K562 (cell line): Measurements from ENCODE around the gene NLK. TPM values are rescaled to one million over a fixed set of nuclear protein-coding genes. Genes with fewer than 3 reads are reported as not detected.

Source experiments
- ASH1L ChIP-seq: fragments of 450-650 bp; IDR thresholded peaks from 2 replicates; pipeline ENCODE4 v1.6.1; 2018; ENCODE audit warnings: borderline replicate concordance, mild to moderate bottlenecking, low read depth; ENCODE audit not compliant: partially characterized antibody
- CHCHD3 ChIP-seq: fragments of 250-450 bp; sonication (Bioruptor Pico); IDR thresholded peaks from 2 replicates; pipeline ENCODE4 v2.1.2; 2022; ENCODE audit warnings: mild to moderate bottlenecking
- DIDO1 ChIP-seq: fragments of 450-650 bp; IDR thresholded peaks from 2 replicates; pipeline ENCODE4 v1.6.1; 2016; ENCODE audit warnings: low read depth, missing biosample characterization, missing genetic modification characterization
- HCFC1 ChIP-seq: IDR thresholded peaks from 2 replicates; pipeline ENCODE4 v1.6.1; 2012; ENCODE audit warnings: low read depth, low read length, improper control_type of control experiment
- KAT7 ChIP-seq: sonication (generic); formaldehyde crosslinking; IDR thresholded peaks from 2 replicates; pipeline ENCODE4 v1.8.0; 2022; ENCODE audit warnings: missing genetic modification reagents, mild to moderate bottlenecking, borderline replicate concordance
- PBX2 ChIP-seq, 2 experiments: IDR thresholded peaks in 1 of 2; conservative IDR thresholded peaks in 1 of 2; 2 replicates each; pipeline ENCODE4 v1.6.1; 2016; ENCODE audit warnings: low read depth in 2 of 2, mild to moderate bottlenecking in 1 of 2, missing compliant biosample characterization in 1 of 2, missing genetic modification characterization in 1 of 2, moderate library complexity in 1 of 2
- ZNF830 ChIP-seq: fragments of 250-450 bp; sonication (Bioruptor Pico); IDR thresholded peaks from 2 replicates; pipeline ENCODE4 v1.5.0; 2021; ENCODE audit warnings: mild to moderate bottlenecking
- polyA plus RNA-seq, 8 experiments: library from polyadenylated mRNA; depleted of rRNA in 4 of 8; stranded (reverse) in 5 of 8; unstranded in 3 of 8; fragments of >200 nt; fragmentation: Nextera tagmentation in 2 of 8; fragmentation: Illumina TruSeq in 1 of 8; extraction: Ambion mirVana in 2 of 8; extraction: Trizol in 1 of 8; gene quantifications; 2 replicates each; pipeline versions ENCODE4 v1.2.1 to v1.2.3, GENCODE V29; 2011 to 2014; ENCODE audit warnings: inconsistent platforms in 1 of 8, missing spikeins in 1 of 8
- total RNA-seq, 7 experiments: library from RNA; depleted of rRNA in 6 of 7; stranded (reverse); fragments of >200 nt in 6 of 7; fragmentation: Illumina TruSeq in 2 of 7; extraction: Trizol in 2 of 7; gene quantifications; 2 replicates each; pipeline versions ENCODE4 v1.2.1 to v1.2.3, GENCODE V29; 2011 to 2021; ENCODE audit warnings: low replicate concordance in 1 of 7
- TF ChIP-seq, protein P1 (sequence below), 2 experiments: fragments of 450-650 bp in 1 of 2; sonication (generic) in 1 of 2; formaldehyde crosslinking in 1 of 2; IDR thresholded peaks; 2 replicates each; pipeline versions ENCODE4 v1.7.1 to v1.9.0; 2016 to 2022; ENCODE audit warnings: inconsistent platforms in 1 of 2, mild to moderate bottlenecking in 1 of 2, missing genetic modification reagents in 1 of 2
- TF ChIP-seq, protein P2 (sequence below), 3 experiments: fragments of 200-800 bp in 1 of 3; sonication (Bioruptor generic) in 1 of 3; sonication (generic) in 1 of 3; formaldehyde crosslinking in 1 of 3; IDR thresholded peaks; 2 replicates each; pipeline versions ENCODE4 v1.6.1 to v1.8.0; 2016 to 2022; ENCODE audit warnings: mild to moderate bottlenecking in 2 of 3, missing compliant biosample characterization in 2 of 3, missing genetic modification characterization in 2 of 3, missing genetic modification reagents in 1 of 3
- TF ChIP-seq, protein P3 (sequence below): fragments of 450-650 bp; formaldehyde crosslinking; IDR thresholded peaks from 2 replicates; pipeline ENCODE4 v1.4.0; 2020; ENCODE audit warnings: mild to moderate bottlenecking, moderate library complexity

NLK gene
- total and polyA plus RNA-seq, 9 of the 15 experiments (the other 6 are each of a cell fraction or from before 2014, with no cell fraction given), result 10.9 to 59.6 (median 26.7) TPM

DNA sequence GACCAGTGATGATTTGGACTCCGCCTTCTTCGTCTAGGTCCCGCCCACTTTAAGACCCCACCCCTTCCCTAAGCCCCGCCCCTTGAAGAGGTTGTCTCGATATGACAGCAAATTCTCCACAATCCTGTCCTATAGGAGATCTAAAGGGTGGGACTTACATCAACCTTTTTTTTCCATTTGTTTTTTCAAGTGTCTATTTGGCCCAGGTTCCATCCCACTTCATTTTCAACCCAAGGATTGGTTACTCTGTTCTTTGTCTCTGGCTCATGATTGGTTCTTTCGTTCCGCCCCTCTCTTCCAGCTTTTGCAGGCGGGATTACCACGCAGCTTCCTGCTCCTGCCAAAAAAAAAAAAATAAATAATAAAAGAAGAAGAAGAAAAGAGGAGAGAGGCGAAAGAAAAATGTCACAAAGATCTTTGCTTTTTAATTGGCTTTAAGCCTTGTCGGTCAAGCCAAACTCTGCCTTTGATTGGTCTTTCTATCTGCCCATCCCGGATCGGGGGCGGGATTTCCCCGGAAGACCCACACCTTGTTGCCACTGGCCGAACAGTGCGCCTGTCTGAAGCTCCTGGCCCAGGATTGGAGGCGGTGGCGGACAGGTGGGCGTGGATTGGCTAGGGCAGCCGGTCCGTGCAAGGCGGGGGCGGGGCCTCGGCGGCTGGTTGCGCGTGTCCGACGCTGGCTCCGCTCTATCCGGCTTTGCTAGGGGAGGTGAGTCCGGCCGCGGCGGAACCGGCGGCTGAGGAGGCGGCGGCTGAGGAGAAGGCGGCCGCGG, 1.2 kb upstream of the NLK start (continued):
- TF ChIP-seq, protein P1, sequence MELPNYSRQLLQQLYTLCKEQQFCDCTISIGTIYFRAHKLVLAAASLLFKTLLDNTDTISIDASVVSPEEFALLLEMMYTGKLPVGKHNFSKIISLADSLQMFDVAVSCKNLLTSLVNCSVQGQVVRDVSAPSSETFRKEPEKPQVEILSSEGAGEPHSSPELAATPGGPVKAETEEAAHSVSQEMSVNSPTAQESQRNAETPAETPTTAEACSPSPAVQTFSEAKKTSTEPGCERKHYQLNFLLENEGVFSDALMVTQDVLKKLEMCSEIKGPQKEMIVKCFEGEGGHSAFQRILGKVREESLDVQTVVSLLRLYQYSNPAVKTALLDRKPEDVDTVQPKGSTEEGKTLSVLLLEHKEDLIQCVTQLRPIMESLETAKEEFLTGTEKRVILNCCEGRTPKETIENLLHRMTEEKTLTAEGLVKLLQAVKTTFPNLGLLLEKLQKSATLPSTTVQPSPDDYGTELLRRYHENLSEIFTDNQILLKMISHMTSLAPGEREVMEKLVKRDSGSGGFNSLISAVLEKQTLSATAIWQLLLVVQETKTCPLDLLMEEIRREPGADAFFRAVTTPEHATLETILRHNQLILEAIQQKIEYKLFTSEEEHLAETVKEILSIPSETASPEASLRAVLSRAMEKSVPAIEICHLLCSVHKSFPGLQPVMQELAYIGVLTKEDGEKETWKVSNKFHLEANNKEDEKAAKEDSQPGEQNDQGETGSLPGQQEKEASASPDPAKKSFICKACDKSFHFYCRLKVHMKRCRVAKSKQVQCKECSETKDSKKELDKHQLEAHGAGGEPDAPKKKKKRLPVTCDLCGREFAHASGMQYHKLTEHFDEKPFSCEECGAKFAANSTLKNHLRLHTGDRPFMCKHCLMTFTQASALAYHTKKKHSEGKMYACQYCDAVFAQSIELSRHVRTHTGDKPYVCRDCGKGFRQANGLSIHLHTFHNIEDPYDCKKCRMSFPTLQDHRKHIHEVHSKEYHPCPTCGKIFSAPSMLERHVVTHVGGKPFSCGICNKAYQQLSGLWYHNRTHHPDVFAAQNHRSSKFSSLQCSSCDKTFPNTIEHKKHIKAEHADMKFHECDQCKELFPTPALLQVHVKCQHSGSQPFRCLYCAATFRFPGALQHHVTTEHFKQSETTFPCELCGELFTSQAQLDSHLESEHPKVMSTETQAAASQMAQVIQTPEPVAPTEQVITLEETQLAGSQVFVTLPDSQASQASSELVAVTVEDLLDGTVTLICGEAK (IDR thresholded peaks at IDR 0.05), result peak; percentile 91
- TF ChIP-seq, protein P1 (CRISPR knock-in tag; IDR thresholded peaks at IDR 0.05), result no peak
- no peak for TF ChIP-seq KAT7
- peak; percentile 100 for TF ChIP-seq PBX2 (CRISPR knock-in tag; IDR thresholded peaks at IDR 0.05; ENCODE audit: low read depth)
- peak; percentile 100 for TF ChIP-seq PBX2 (tag; conservative IDR thresholded peaks at IDR 0.05; ENCODE audit: low read depth)
- no peak for TF ChIP-seq ZNF830 (CRISPR knock-in tag)
- TF ChIP-seq, protein P2, sequence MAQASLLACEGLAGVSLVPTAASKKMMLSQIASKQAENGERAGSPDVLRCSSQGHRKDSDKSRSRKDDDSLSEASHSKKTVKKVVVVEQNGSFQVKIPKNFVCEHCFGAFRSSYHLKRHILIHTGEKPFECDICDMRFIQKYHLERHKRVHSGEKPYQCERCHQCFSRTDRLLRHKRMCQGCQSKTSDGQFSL (CRISPR knock-in tag; IDR thresholded peaks at IDR 0.05), result 0 out of 2 replicates have a peak, but pooled peaks have one; percentile 12
- TF ChIP-seq, protein P2 (tag; IDR thresholded peaks at IDR 0.05), result no peak
- peak; percentile 100 for TF ChIP-seq ASH1L
- TF ChIP-seq HCFC1, result peak; percentile 49
- TF ChIP-seq DIDO1, result no peak
- TF ChIP-seq, protein P3, sequence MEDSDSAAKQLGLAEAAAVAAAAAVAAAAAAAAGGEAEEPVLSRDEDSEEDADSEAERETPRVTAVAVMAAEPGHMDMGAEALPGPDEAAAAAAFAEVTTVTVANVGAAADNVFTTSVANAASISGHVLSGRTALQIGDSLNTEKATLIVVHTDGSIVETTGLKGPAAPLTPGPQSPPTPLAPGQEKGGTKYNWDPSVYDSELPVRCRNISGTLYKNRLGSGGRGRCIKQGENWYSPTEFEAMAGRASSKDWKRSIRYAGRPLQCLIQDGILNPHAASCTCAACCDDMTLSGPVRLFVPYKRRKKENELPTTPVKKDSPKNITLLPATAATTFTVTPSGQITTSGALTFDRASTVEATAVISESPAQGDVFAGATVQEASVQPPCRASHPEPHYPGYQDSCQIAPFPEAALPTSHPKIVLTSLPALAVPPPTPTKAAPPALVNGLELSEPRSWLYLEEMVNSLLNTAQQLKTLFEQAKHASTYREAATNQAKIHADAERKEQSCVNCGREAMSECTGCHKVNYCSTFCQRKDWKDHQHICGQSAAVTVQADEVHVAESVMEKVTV (CRISPR knock-in tag), result no peak
- TF ChIP-seq CHCHD3 (CRISPR knock-in tag), result no peak
